Measurements from ENCODE around the gene WDR33. TPM values are rescaled to one million over a fixed set of nuclear protein-coding genes. Genes with fewer than 3 reads are reported as not detected.

The WDR33 gene
- polyA plus RNA-seq, 3 donors = 49.5 to 55.7 (median 52.9) TPM

DNA sequence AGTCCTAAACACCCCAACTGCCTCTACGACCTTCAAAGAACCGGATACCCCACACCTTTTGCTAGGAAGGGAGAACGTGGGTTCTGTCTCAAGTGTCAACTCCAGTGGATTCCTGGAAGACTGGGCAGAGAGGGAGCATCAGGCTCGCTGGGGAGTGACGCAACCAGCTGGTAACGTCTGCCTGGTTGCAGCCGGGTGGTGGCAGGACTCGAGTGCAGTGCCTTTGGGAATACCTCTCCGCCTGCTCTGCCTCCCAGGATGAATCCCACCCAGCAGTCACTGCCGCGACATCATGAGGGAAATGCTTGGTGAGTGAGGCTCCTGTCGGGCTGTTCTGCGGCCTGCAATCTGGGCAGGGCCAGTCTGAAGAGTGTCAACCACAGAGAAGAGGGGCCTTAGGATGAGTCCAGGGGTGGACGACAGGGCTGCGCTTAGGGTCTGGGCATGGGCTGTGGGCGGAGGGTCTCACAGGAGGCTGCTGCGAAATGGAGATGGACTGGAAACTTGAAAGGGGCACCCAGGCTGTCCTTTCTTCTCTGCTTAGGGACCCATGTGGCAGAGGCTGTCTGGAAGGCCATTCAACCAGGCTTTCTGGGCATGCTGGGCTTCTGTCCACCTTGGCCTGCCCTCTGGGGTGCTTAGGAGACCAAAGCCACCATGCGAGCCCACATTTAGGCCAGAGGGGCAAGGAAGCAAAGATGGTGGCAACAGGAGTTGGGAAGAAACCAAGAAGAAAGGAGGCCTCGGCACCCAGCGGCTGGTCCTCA is 152.1 kb downstream of the WDR33 start:
- no peak for DNase-seq

DNA sequence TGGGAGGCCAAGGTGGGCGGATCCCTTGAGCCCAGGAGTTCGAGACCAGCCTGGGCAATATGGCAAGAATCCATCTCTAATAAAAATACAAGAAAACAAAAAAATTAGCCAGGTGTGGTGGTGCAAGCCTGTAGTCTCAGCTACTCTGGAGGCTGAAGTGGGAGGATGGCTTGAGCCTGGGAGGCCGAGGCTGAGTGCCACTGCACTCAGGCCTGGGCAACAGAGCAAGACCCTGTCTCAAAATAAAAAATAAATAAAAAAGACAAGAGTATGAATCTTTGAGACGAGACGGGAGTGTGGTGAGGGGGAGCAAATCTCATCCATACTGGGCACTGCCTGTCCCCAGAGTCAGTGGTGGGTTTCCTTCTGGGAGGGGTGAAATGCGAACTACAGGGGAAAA is 152.8 kb downstream of the WDR33 start:
- no peak for DNase-seq

DNA sequence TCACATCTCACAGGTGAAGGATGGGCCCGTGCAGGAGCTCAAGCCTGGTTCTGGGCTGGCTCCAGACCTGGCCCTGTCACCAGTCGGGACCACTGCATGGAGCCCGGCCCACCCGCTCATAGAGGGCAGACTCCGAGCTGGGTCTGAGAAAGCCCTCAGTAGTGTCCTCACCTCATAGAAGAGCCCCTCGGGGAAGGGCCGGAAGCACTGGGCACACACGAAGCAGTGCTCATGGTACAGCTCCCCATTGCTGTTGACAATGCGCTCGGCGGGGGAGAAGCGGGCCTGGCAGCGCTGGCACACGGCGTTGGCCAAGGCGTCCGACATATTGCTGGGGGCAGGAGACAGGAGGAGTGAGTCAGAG is 153.8 kb downstream of the WDR33 start:
- DNase-seq = no peak

DNA sequence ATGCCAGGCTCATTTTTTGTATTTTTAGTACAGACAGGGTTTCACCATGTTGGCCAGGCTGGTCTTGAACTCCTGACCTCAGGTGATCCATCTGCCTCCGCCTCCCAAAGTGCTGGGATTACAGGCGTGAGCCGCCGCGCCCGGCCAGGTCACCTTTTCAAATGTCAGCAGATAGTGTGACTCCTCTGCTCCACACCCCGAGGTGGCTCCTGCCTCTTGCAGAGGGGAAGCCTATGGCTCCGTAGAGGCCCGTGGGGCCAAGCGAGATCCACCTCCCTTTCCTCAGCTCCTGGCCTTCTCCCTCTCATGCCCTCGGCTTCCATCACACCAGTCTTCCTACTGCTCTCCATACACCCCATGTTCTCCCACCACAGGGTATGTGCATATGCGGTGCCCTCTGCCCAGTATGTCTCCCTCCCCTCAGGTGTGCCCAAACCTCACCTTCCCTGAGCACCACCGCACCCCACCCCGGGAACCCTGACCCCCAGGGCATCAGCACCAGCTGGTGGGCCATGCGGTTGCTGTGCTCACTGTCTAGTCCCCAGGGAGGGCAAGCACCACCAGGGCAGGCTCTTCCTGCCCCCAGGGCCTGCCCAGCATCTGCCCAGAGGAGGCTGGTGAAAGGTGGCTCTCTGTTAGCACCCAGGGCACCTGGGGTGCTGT is 154.3 kb downstream of the WDR33 start:
- DNase-seq = no peak

DNA sequence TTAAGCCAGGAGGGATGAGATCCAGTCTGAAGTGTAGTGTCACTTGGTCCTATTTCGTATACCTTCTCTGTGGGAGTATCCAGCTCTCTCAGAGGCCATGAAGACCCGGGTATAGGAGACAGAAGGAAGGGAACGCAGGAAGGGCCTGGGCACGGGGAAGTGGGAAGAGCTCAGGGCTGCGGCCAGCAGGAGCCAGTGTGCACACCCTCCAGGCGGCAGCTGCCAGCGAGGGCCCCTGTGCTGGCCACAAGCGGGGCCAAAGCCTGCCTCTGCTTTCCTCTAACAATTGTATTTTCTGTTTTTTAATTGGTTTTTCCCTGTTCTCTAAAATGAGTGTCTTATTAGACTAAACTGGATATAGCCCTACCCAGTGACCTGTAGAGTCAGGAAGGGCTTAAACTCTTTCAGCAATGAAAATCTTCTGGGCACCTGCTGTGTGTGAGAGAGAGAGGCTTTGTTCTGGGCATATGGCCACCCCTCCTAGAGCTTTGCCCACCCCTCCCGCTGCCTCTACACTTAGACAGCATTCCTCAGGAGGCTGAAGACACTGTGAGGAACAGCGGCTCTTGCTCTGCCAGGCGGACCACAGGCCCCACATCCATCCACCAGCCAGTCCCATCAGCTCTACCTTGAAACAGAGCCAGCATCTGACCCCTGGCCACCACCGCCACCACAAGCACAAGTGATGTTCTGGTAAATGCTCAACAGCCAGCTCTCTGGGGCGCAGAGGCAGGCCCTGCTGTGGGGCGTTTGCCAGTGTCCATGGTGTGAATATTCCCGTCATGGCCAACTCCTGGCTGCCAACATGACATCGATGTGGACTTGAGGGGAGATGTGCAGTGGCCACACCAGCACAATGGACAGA is 155.5 kb downstream of the WDR33 start:
- no peak for DNase-seq

DNA sequence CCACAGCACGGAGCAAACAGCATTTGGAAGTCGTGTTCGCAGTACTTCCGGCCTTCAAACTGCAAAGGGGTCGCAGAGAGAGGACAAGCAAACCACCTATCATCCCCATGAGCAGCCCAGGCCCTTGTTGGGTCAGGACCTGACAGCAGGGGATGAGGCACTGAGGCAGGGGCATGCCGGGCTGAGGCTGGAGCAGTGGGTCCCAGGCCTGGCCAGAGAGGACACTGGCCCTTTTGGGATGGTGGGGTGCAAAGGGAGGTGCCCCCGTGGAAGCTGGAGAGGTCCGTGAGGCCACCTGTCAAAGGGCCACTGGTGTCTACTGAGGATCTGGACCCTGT is 156.2 kb downstream of the WDR33 start:
- no peak for DNase-seq

DNA sequence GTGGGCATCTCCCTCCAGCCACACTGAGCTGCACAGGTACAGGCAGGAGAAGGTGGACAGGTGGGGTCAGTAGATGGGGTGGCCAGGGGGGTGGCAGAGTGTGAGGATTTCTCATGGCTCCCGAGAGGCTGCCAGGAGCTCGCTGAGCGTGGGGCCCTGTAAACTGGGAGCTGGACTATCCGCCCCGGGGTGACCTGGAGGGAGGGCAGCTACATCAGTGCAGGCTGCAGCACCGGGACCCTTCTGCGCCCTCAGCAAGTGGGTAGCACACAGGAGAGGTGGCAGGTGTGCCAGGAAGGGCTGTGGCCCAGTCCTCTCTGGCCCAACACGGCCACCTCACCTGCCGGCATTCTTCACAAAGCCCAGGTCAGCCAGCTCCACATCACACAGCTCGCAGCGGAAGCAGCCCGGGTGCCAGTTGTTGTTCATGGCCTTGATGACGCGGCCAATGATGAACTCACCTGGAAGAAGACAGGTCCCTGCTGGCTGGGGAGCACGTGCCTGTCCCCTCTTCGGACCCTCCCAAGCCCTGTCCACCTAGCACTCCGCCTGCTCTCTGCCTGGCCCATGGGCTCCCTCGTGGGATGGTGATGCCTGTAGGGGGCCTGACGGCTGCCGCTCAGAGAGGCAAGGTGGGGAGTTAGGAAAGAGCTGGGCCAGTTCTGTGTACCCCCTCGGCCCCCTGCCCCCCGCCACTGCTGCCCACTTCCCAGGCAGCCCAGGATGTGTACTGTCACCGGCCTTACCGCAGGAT is 156.7 kb downstream of the WDR33 start:
- DNase-seq = no peak

DNA sequence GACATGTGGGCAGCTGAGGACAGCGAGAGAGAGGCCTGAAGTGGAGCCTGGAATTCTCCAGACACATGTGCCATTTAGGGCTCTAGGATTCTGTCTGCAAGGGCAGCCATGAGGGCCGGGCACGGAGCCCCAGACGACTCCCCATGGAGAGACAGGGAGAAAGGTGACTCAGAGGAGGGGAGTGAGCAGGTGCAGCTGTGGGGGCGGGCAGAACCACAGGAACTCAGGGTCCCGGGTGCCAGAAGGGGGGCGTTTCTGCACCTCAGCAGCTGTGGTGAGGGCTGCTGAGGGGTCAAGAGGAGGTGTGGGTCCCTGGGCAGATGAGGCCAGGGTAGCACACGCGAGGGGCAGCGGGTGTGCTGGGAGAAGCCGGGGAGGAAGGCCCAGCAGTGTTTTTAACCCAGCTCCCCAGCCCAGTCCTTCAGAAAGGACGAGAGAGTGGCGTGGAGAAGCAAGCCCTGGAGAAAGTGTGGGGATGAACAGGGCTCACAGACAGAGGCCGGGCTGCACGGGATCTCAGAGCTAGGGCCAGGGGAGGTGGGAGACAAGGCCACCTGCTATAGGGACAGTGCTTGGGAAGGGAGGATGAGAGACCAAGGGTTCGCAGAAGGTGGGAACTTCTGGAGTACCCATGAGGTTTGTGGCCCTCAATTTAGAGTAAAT is 157.4 kb downstream of the WDR33 start:
- no peak for DNase-seq

DNA sequence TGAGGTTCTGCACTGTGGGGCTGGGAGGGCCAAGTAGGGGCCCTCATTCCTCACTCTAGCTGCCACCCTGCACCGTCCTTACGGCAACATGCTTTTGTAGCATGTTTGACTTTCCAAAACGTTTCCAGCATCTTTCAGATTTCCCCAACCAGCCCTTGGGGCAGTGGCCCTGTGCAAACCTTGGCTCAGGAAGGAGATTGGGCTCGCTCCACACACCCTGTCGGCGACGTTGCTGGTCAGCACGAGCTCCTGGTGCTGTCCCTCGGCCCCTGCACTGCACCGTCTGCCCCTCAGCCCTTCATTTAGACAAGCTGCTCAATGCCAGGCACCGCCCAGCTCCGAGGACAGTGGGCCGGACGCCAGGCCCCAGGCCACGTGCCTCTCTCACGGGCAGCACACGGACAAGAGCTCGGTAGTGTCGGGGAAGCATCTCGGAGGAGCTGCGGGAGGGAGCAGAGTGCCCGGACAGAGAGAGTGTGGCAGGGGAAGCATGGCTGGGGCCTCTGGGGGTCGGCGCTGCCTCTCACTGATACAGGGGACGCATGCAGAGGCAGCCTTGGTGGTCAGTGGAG is 158.1 kb downstream of the WDR33 start:
- no peak for DNase-seq

DNA sequence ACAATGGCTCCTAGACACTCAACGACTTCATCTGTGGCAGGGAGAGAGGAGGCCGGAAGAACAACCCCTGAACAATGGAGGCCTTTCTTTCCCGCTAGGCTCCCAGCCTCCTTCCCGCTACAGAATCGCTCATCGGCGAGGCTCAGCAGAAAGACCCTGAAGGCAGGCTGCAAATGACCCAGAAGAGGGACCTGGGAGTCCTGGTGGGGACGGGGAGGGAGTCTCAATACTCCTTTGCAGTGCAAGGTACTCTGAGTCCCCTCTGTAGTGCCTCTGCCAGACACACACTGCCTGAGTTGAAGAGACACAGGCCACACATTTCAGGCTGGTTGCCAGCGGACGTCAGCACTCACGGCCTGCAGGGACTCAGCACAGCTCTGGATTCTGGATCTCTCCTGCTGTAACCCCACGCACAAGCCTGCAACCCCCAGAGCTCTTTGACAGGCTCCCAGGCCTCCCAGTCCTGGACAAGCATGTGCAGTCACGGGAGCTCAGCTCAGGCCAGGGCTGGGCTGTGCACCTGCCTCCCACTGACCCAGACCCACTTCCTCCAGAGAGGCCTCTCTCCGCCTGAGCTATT is 158.9 kb downstream of the WDR33 start:
- no peak for DNase-seq

DNA sequence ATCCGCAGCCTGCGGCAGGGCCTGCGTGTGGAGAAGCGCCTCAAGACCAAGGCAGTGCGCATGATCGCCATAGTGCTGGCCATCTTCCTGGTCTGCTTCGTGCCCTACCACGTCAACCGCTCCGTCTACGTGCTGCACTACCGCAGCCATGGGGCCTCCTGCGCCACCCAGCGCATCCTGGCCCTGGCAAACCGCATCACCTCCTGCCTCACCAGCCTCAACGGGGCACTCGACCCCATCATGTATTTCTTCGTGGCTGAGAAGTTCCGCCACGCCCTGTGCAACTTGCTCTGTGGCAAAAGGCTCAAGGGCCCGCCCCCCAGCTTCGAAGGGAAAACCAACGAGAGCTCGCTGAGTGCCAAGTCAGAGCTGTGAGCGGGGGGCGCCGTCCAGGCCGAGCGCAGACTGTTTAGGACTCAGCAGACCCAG is 159.6 kb downstream of the WDR33 start:
- no peak for DNase-seq

Other genes starting within 250 kb of the WDR33 start
- 1 to 10 TPM in 2 of 3 donors, under 1 TPM in 1; 0.95 to 1.9 (median 1.3) TPM for gene GPR17, start 165.0 kb downstream of the WDR33 start, polyA plus RNA-seq (ENCODE audit: insufficient read length in 3 of 3)
- gene LIMS2, start 135.6 kb downstream of the WDR33 start, polyA plus RNA-seq (ENCODE audit: insufficient read length in 3 of 3) = 10 to 100 TPM; 21.6 to 25.1 (median 24.7) TPM
- not detected for gene SFT2D3, start 109.7 kb downstream of the WDR33 start, polyA plus RNA-seq (ENCODE audit: insufficient read length in 3 of 3)
- gene POLR2D, start 47.0 kb upstream of the WDR33 start, polyA plus RNA-seq (ENCODE audit: insufficient read length in 3 of 3) = 10 to 100 TPM; 32.8 to 37.4 (median 34.4) TPM
- 10 to 100 TPM; 25.4 to 27.7 (median 27.0) TPM for gene AMMECR1L, start 74.8 kb upstream of the WDR33 start, polyA plus RNA-seq (ENCODE audit: insufficient read length in 3 of 3)
- 10 to 100 TPM; 28.6 to 29.6 (median 29.2) TPM for gene SAP130, start 216.9 kb upstream of the WDR33 start, polyA plus RNA-seq (ENCODE audit: insufficient read length in 3 of 3)